HCT116 (cell line): ENCODE data around the gene ZNF439. TPM values are rescaled to one million over a fixed set of nuclear protein-coding genes. Genes with fewer than 3 reads are reported as not detected.
"Not testable (repeated sequence)": the region's sequence is repeated elsewhere in the genome, so short reads cannot be mapped to it uniquely, and the experiment has no call there.

ENCODE experiments used
- ATAC-seq: fragments of 200-7000 bp; cut with Tn5 transposase; 2 replicates; pipeline ENCODE4 v1.9.1; 2020; ENCODE audit warnings: mild to moderate bottlenecking, moderate library complexity
- BruUV-seq: library from RNA; stranded (reverse); fragments of 400-500 nt; replicated peaks from 2 replicates; lab custom pipeline; 2021; lab: Mats Ljungman, UMichigan
- CTCF ChIA-PET: fragments of 300-600 bp; sonication (Branson Sonifier 250); formaldehyde crosslinking; loops from one replicate; lab custom pipeline; 2021; ENCODE audit warnings: antibody characterized with exemption; lab: Charles Lee
- POLR2A ChIA-PET: fragments of 300-600, 350-600 bp; sonication (Branson Sonifier 250); formaldehyde crosslinking; loops from one replicate; lab custom pipeline; 2021; ENCODE audit warnings: antibody characterized with exemption; lab: Charles Lee
- RAD21 ChIA-PET, 2 experiments: fragments of 300-600 bp; sonication (Branson Sonifier 250); formaldehyde crosslinking; loops; one replicate each; lab custom pipeline; 2023; ENCODE audit warnings: low total read pairs in 2 of 2; ENCODE audit not compliant: uncharacterized antibody in 2 of 2, unreplicated experiment in 2 of 2, low non-redundant PET in 1 of 2; lab: Charles Lee
- DNase-seq: peaks from one replicate; pipeline ENCODE4 v3.0.0-alpha.2; 2010; ENCODE audit warnings: low read depth, low spot score
- H2AFZ ChIP-seq: fragments of 200-600 bp; shearing (Covaris generic), sonication (generic); 2 replicates; pipeline ENCODE4 v1.6.1; 2017; ENCODE audit warnings: low read depth, mixed run types, mixed read lengths, antibody characterized with exemption, low read length; ENCODE audit not compliant: poor library complexity, severe bottlenecking
- H3K27ac ChIP-seq: 2 replicates; pipeline ENCODE4 v1.5.1; 2012; ENCODE audit warnings: low read depth, low read length
- H3K27me3 ChIP-seq: fragments of 200-600 bp; sonication (generic); 2 replicates; pipeline ENCODE4 v1.6.1; 2016; ENCODE audit warnings: mixed run types, low read length, mixed read lengths; ENCODE audit not compliant: insufficient read depth
- H3K36me3 ChIP-seq, 2 experiments: fragments of 200-500 bp in 1 of 2; fragments of 200-600 bp in 1 of 2; sonication (Bioruptor generic) in 1 of 2; sonication (generic) in 1 of 2; 2 replicates each; pipeline versions ENCODE4 v1.5.1 to v1.6.1; 2014 to 2016; ENCODE audit warnings: low read length in 2 of 2, inconsistent platforms in 1 of 2, mixed read lengths in 1 of 2, mixed run types in 1 of 2; ENCODE audit not compliant: insufficient read depth in 2 of 2, control insufficient read depth in 1 of 2
- H3K4me1 ChIP-seq, 2 experiments: fragments of 200-600 bp in 1 of 2; sonication (generic) in 1 of 2; 2 replicates each; pipeline versions ENCODE4 v1.5.1 to v1.6.1; 2012 to 2017; ENCODE audit warnings: low read length in 2 of 2, inconsistent platforms in 1 of 2, mild to moderate bottlenecking in 1 of 2, mixed read lengths in 1 of 2, mixed run types in 1 of 2, moderate library complexity in 1 of 2; ENCODE audit not compliant: insufficient read depth in 2 of 2, control insufficient read depth in 1 of 2
- H3K4me2 ChIP-seq: fragments of 200-600 bp; sonication (generic); 2 replicates; pipeline ENCODE4 v1.6.1; 2017; ENCODE audit warnings: mixed run types, low read length, mixed read lengths
- H3K4me3 ChIP-seq, 2 experiments: fragments of 200-600 bp in 1 of 2; sonication (generic) in 1 of 2; replicated peaks in 1 of 2; 2 replicates each; pipeline ENCODE4 v1.5.1; 2011 to 2016; ENCODE audit warnings: low read length in 2 of 2, control low read depth in 1 of 2, low read depth in 1 of 2, mild to moderate bottlenecking in 1 of 2, mixed read lengths in 1 of 2, mixed run types in 1 of 2
- H3K79me2 ChIP-seq: fragments of 200-600 bp; sonication (generic); 2 replicates; pipeline ENCODE4 v1.6.1; 2017; ENCODE audit warnings: mild to moderate bottlenecking, mixed run types, low read length, moderate library complexity, mixed read lengths; ENCODE audit not compliant: insufficient read depth
- H3K9ac ChIP-seq: fragments of 200-600 bp; sonication (generic); 2 replicates; pipeline ENCODE4 v1.6.1; 2016; ENCODE audit warnings: low read length, mixed read lengths
- H3K9me2 ChIP-seq: fragments of 200-600 bp; sonication (generic), shearing (Covaris generic); 2 replicates; pipeline ENCODE4 v1.6.1; 2017; ENCODE audit warnings: mixed run types, mild to moderate bottlenecking, moderate library complexity; ENCODE audit not compliant: insufficient read depth
- H3K9me3 ChIP-seq, 2 experiments: fragments of 200-500 bp in 1 of 2; fragments of 200-600 bp in 1 of 2; sonication (Bioruptor generic) in 1 of 2; sonication (generic) in 1 of 2; 2 replicates each; pipeline ENCODE4 v1.6.1; 2014 to 2017; ENCODE audit warnings: low read length in 2 of 2, mixed read lengths in 2 of 2, inconsistent platforms in 1 of 2, low read depth in 1 of 2, mild to moderate bottlenecking in 1 of 2, mixed run types in 1 of 2, moderate library complexity in 1 of 2; ENCODE audit not compliant: control insufficient read depth in 1 of 2, insufficient read depth in 1 of 2
- H4K20me1 ChIP-seq: fragments of 200-600 bp; sonication (generic), shearing (Covaris generic); 2 replicates; pipeline ENCODE4 v1.6.1; 2017; ENCODE audit warnings: mixed run types, mild to moderate bottlenecking, moderate library complexity; ENCODE audit not compliant: insufficient read depth
- MAX ChIP-seq: IDR thresholded peaks from 2 replicates; pipeline ENCODE4 v1.6.1; 2012
- POLR2AphosphoS5 ChIP-seq: IDR thresholded peaks from 2 replicates; pipeline ENCODE4 v1.6.1; 2011; ENCODE audit warnings: mild to moderate bottlenecking, low read depth, low read length, moderate library complexity
- REST ChIP-seq: IDR thresholded peaks from 2 replicates; pipeline ENCODE4 v1.6.1; 2012; ENCODE audit warnings: low read depth
- TCF7L2 ChIP-seq: IDR thresholded peaks from 2 replicates; pipeline ENCODE4 v1.7.0; 2011; ENCODE audit warnings: borderline replicate concordance, inconsistent platforms; ENCODE audit not compliant: insufficient read depth, insufficient read length; ENCODE audit errors: extremely low read depth
- intact Hi-C: fragments of 100-400 bp; cut with micrococcal nuclease; formaldehyde crosslinking; loops from 2 replicates; pipeline ENCODE4 v1.10.0; 2022
- total RNA-seq: library from RNA; stranded (reverse); gene quantifications from one replicate; pipeline ENCODE4 v1.2.1, GENCODE V29; 2021; ENCODE audit not compliant: unreplicated experiment
- TF ChIP-seq, protein P1 (sequence below), 3 experiments: fragments of 200-600 bp in 1 of 3; sonication (generic) in 1 of 3; IDR thresholded peaks in 2 of 3; conservative IDR thresholded peaks in 1 of 3; 2 replicates each; pipeline ENCODE4 v1.5.1; 2012 to 2017; ENCODE audit warnings: low read depth in 2 of 3, low read length in 2 of 3, antibody characterized with exemption in 1 of 3, borderline replicate concordance in 1 of 3, control low read depth in 1 of 3, mild to moderate bottlenecking in 1 of 3, mixed read lengths in 1 of 3, mixed run types in 1 of 3, moderate library complexity in 1 of 3; ENCODE audit not compliant: insufficient read depth in 1 of 3

The ZNF439 gene
- total RNA-seq, 1 experiment from 2014 or later, result not detected

DNA sequence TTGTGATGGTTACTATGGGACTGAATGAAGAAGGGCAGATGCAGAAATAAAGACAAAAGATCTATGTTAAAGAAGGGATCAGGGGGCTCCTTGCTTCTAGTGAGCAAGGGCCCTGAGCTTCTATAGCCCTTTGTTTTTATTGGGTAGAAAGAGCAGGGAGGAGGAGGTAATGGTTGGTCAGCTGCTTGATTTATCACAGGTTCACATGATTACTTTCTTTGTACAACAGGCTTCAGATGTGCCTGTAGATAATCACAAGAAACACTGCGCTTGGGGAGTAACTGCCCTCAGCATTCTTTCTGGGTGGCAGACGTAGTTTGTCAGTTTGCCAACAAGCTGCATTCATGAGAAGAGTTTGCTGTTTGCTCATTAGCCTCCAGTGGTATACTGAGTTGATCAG lies 4.8 kb upstream of the ZNF439 start:
- Histone ChIP-seq H4K20me1 (no peaks in the 10 kb centered on the region), H3K36me3 (no peaks in the 10 kb centered on the region), H3K9me3 (no peaks in the 10 kb centered on the region; a peak in 1 of 4 replicates), H3K27me3 (no peaks in the 10 kb centered on the region), H3K4me2 (no peak overlapping the region), H3K4me3 (no peak overlapping the region), H3K9me2 (no peaks in the 10 kb centered on the region), H3K4me1 (no peaks in the 10 kb centered on the region)
- RAD21 ChIA-PET, result no interaction called here
- BruUV-seq, result no TSS peak
- no peak for ATAC-seq
- POLR2A ChIA-PET, result no interaction called here
- CTCF ChIA-PET, result no interaction called here
- no peak for TF ChIP-seq POLR2AphosphoS5
- TF ChIP-seq, all 23 proteins: peak for 0
- H3K9ac ChIP-seq, result no peak overlapping the region
- H3K79me2 ChIP-seq, result no peaks in the 10 kb centered on the region
- H2AFZ ChIP-seq, result no peak overlapping the region
- H3K27ac ChIP-seq, result no peak overlapping the region
- intact Hi-C loops, result no loop called here
- DNase-seq, result no peak

- H3K4me1 ChIP-seq, POLR2A ChIA-PET, H2AFZ ChIP-seq, CTCF ChIA-PET, H3K36me3 ChIP-seq, H3K9me2 ChIP-seq, H3K27me3 ChIP-seq, RAD21 ChIA-PET, H3K27ac ChIP-seq, ATAC-seq, H3K9me3 ChIP-seq, intact Hi-C loops, H3K4me2 ChIP-seq, H3K79me2 ChIP-seq, H3K9ac ChIP-seq, DNase-seq, BruUV-seq, H3K4me3 ChIP-seq, H4K20me1 ChIP-seq: not testable (repeated sequence)
Measured at GRCh38 chr19:11847615-11848014, 911 bp upstream of the ZNF439 start.

DNA sequence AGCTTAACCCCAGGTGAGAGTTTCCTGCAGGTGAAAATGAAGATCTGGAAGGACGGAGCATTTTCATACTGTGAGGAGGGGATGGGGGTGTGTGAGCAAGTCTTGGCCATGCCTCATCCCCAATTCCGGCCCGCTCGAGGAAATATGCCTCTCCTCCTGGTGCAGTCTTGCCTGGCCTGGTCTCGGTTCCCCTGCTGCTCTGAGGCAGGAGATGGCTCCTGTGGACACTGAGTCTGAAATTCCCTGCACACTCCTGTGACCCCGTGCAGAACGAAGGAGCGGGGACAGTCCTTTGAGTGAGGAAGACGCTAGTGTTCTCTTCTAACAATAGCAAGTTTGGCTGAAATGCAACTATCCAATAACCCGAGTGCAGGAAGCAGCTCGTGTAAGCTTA lies 329 bp upstream of the ZNF439 start:
- H3K79me2 ChIP-seq, result no peaks in the 10 kb centered on the region
- no peaks in the 10 kb centered on the region for H4K20me1 ChIP-seq
- DNase-seq (no peak), ATAC-seq (no peak)
- no peak overlapping the region for H3K4me3 ChIP-seq
- H3K4me2 ChIP-seq, result no peak overlapping the region
- BruUV-seq, result no TSS peak
- no peaks in the 10 kb centered on the region for H3K9me2 ChIP-seq
- RAD21 ChIA-PET, result no interaction called here
- H3K36me3 ChIP-seq, result no peaks in the 10 kb centered on the region
- H2AFZ ChIP-seq, result no peak overlapping the region
- H3K9me3 ChIP-seq, result no peaks in the 10 kb centered on the region; a peak in 1 of 4 replicates
- intact Hi-C loops, result no loop called here
- POLR2A ChIA-PET, result no interaction called here
- H3K27me3 ChIP-seq, result no peaks in the 10 kb centered on the region
- H3K27ac ChIP-seq, result no peak overlapping the region
- no peak overlapping the region for H3K9ac ChIP-seq
- H3K4me1 ChIP-seq, result no peaks in the 10 kb centered on the region
- CTCF ChIA-PET, result no interaction called here
- TF ChIP-seq MAX (no peak), TCF7L2 (no peak), REST (no peak)
- TF ChIP-seq, protein P1, sequence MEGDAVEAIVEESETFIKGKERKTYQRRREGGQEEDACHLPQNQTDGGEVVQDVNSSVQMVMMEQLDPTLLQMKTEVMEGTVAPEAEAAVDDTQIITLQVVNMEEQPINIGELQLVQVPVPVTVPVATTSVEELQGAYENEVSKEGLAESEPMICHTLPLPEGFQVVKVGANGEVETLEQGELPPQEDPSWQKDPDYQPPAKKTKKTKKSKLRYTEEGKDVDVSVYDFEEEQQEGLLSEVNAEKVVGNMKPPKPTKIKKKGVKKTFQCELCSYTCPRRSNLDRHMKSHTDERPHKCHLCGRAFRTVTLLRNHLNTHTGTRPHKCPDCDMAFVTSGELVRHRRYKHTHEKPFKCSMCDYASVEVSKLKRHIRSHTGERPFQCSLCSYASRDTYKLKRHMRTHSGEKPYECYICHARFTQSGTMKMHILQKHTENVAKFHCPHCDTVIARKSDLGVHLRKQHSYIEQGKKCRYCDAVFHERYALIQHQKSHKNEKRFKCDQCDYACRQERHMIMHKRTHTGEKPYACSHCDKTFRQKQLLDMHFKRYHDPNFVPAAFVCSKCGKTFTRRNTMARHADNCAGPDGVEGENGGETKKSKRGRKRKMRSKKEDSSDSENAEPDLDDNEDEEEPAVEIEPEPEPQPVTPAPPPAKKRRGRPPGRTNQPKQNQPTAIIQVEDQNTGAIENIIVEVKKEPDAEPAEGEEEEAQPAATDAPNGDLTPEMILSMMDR (IDR thresholded peaks at IDR 0.05 in 2 of 3, conservative IDR thresholded peaks at IDR 0.05 in 1 of 3; ENCODE audit: borderline replicate concordance in 1 of 3, insufficient read depth in 1 of 3, low read depth in 2 of 3, low read length in 2 of 3), result no peak
